ENCODE data around the gene CRYBB3.

GRCh38 chr22:25156736-25157135 is 42.9 kb upstream of the CRYBB3 start:
- no peak for TF ChIP-seq CTCF (conservative IDR thresholded peaks at IDR 0.05; ENCODE audit: low read depth, low read length)
- no peak for TF ChIP-seq EZH2 (IDR thresholded peaks at IDR 0.05; ENCODE audit: borderline replicate concordance, low read depth, low read length, poor library complexity, severe bottlenecking)
